OCI-LY1 (cell line): ENCODE results near the gene NEUROD6.

Experiments
- H2AFZ ChIP-seq: fragments of 200-600 bp; sonication (generic), shearing (Covaris generic); 2 replicates; pipeline ENCODE4 v1.6.0; 2014; ENCODE audit warnings: antibody characterized with exemption, mild to moderate bottlenecking, low read length
- H3F3A ChIP-seq: fragments of 200-600 bp; sonication (generic), shearing (Covaris generic); 2 replicates; pipeline ENCODE4 v1.6.0; 2014; ENCODE audit warnings: mild to moderate bottlenecking, antibody characterized with exemption, low read length, moderate library complexity; ENCODE audit not compliant: insufficient read depth
- H3K27ac ChIP-seq: fragments of 200-600 bp; sonication (generic); 2 replicates; pipeline ENCODE4 v1.5.1; 2014; ENCODE audit warnings: low read length, mixed run types, mild to moderate bottlenecking, low read depth; ENCODE audit not compliant: poor library complexity, severe bottlenecking
- H3K27me3 ChIP-seq: fragments of 200-600 bp; sonication (generic); 2 replicates; pipeline ENCODE4 v1.6.0; 2014; ENCODE audit warnings: antibody characterized with exemption, mild to moderate bottlenecking, low read length, moderate library complexity; ENCODE audit not compliant: insufficient read depth
- H3K36me3 ChIP-seq: fragments of 200-600 bp; sonication (generic); 2 replicates; pipeline ENCODE4 v1.6.1; 2014; ENCODE audit warnings: mild to moderate bottlenecking, antibody characterized with exemption, low read length, moderate library complexity, mixed read lengths; ENCODE audit not compliant: insufficient read depth
- H3K4me1 ChIP-seq: fragments of 200-600 bp; sonication (generic); 2 replicates; pipeline ENCODE4 v1.5.1; 2014; ENCODE audit warnings: mild to moderate bottlenecking, low read length, moderate library complexity; ENCODE audit not compliant: insufficient read depth, severe bottlenecking
- H3K4me2 ChIP-seq: fragments of 200-600 bp; sonication (generic), shearing (Covaris generic); 2 replicates; pipeline ENCODE4 v1.6.1; 2014; ENCODE audit warnings: low read length
- H3K4me3 ChIP-seq: fragments of 200-600 bp; sonication (generic); 2 replicates; pipeline ENCODE4 v1.5.1; 2014; ENCODE audit warnings: low read length, low read depth, mild to moderate bottlenecking, mixed read lengths; ENCODE audit not compliant: poor library complexity, severe bottlenecking
- H3K79me2 ChIP-seq: fragments of 200-600 bp; shearing (Covaris generic); 2 replicates; pipeline ENCODE4 v1.6.1; 2016; ENCODE audit warnings: mixed run types, low read length, mixed read lengths; ENCODE audit not compliant: insufficient read depth
- H3K9ac ChIP-seq: fragments of 200-600 bp; sonication (generic), shearing (Covaris generic); 2 replicates; pipeline ENCODE4 v1.6.1; 2014; ENCODE audit warnings: mild to moderate bottlenecking, low read length, mixed read lengths
- H3K9me2 ChIP-seq: fragments of 200-600 bp; sonication (generic), shearing (Covaris generic); 2 replicates; pipeline ENCODE4 v1.6.1; 2014; ENCODE audit warnings: low read depth, mild to moderate bottlenecking, low read length, mixed read lengths
- H3K9me3 ChIP-seq: fragments of 200-600 bp; shearing (Covaris generic); 2 replicates; pipeline ENCODE4 v1.6.1; 2014; ENCODE audit warnings: low read length, mixed read lengths
- H4K20me1 ChIP-seq: fragments of 200-600 bp; sonication (generic), shearing (Covaris generic); 2 replicates; pipeline ENCODE4 v1.6.0; 2016; ENCODE audit warnings: mild to moderate bottlenecking, low read length; ENCODE audit not compliant: insufficient read depth
- CTCF ChIP-seq: fragments of 200-600 bp; sonication (generic), shearing (Covaris generic); IDR thresholded peaks from 2 replicates; pipeline ENCODE4 v1.5.1; 2017; ENCODE audit warnings: mild to moderate bottlenecking, antibody characterized with exemption, low read length, moderate library complexity, mixed read lengths
- EZH2 ChIP-seq: fragments of 200-600 bp; sonication (generic), shearing (Covaris generic); IDR thresholded peaks from 2 replicates; pipeline ENCODE4 v1.8.0; 2017; ENCODE audit warnings: borderline replicate concordance, mixed run types, mild to moderate bottlenecking, antibody characterized with exemption, low read length, moderate library complexity, mixed read lengths

Gene NEUROD6

GRCh38 chr7:31340603-31341002 lies at the start of gene NEUROD6:
Gene NEUROD6 (minus strand): TSS chr7:31340726. CDS start chr7:31339268, 1,458 bp downstream.
- Histone ChIP-seq H3K9me2 (no peaks in the 10 kb centered on the region), H3K4me3 (no peak within 1 kb of the TSS), H3F3A (no peaks in the 10 kb centered on the region), H4K20me1 (no peaks in the 10 kb centered on the region), H3K27ac (no peak within 1 kb of the TSS), H2AFZ (no peak within 1 kb of the TSS), H3K9me3 (no peaks in the 10 kb centered on the region), H3K4me2 (no peak within 1 kb of the TSS), H3K79me2 (no peaks in the 10 kb centered on the region), H3K27me3 (no peaks in the 10 kb centered on the region), H3K4me1 (no peaks in the 10 kb centered on the region), H3K9ac (no peak within 1 kb of the TSS), H3K36me3 (no peaks in the 10 kb centered on the region)
- TF ChIP-seq EZH2 = no peak
- TF ChIP-seq CTCF = no peak

GRCh38 chr7:31384466-31384865 lies 43.9 kb upstream of the NEUROD6 start:
- no peaks in the 10 kb centered on the region for H3K27me3 ChIP-seq
- TF ChIP-seq EZH2 (no peak), CTCF (no peak)
- H3K36me3 ChIP-seq = no peaks in the 10 kb centered on the region
- no peak overlapping the region for H3K9ac ChIP-seq
- no peaks in the 10 kb centered on the region for H3K9me3 ChIP-seq
- H3F3A ChIP-seq = no peaks in the 10 kb centered on the region
- H2AFZ ChIP-seq = no peak overlapping the region
- H3K4me2 ChIP-seq = no peak overlapping the region
- no peaks in the 10 kb centered on the region for H3K9me2 ChIP-seq
- no peaks in the 10 kb centered on the region for H3K79me2 ChIP-seq
- no peak overlapping the region for H3K4me3 ChIP-seq
- no peak overlapping the region for H3K27ac ChIP-seq
- no peaks in the 10 kb centered on the region for H4K20me1 ChIP-seq
- H3K4me1 ChIP-seq = no peaks in the 10 kb centered on the region

- H2AFZ ChIP-seq = no peak overlapping the region
- H3F3A ChIP-seq = no peaks in the 10 kb centered on the region
- TF ChIP-seq CTCF = no peak
- no peak for TF ChIP-seq EZH2
- H3K4me2 ChIP-seq = no peak overlapping the region
- no peak overlapping the region for H3K27ac ChIP-seq
- H3K36me3 ChIP-seq = no peaks in the 10 kb centered on the region
- no peaks in the 10 kb centered on the region for H4K20me1 ChIP-seq
- no peaks in the 10 kb centered on the region for H3K27me3 ChIP-seq
- no peaks in the 10 kb centered on the region for H3K9me3 ChIP-seq
- H3K9ac ChIP-seq = no peak overlapping the region
- no peaks in the 10 kb centered on the region for H3K4me1 ChIP-seq
- H3K9me2 ChIP-seq = no peaks in the 10 kb centered on the region
- H3K79me2 ChIP-seq = no peaks in the 10 kb centered on the region
- H3K4me3 ChIP-seq = no peak overlapping the region
Measured at GRCh38 chr7:31382722-31383121, 42.2 kb upstream of the NEUROD6 start.
